Keratinocyte (primary cell): ENCODE measurements around the gene ZBTB11.

Source experiments
- CTCF ChIP-seq, 3 experiments: IDR thresholded peaks in 1 of 3; conservative IDR thresholded peaks in 1 of 3; optimal IDR thresholded peaks in 1 of 3; 2 replicates in 2 of 3; 3 replicates in 1 of 3; pipeline versions ENCODE3 to v1.5.1; 2011; ENCODE audit warnings: low read length in 3 of 3, mild to moderate bottlenecking in 3 of 3, moderate library complexity in 2 of 3, control low read depth in 1 of 3, inconsistent platforms in 1 of 3; ENCODE audit not compliant: insufficient read depth in 2 of 3; ENCODE audit errors: extremely low read depth in 1 of 3
- EZH2 ChIP-seq: IDR thresholded peaks from one replicate; pipeline ENCODE4 v1.6.1; 2012; ENCODE audit warnings: inconsistent platforms, mild to moderate bottlenecking, low read length, moderate library complexity

DNA sequence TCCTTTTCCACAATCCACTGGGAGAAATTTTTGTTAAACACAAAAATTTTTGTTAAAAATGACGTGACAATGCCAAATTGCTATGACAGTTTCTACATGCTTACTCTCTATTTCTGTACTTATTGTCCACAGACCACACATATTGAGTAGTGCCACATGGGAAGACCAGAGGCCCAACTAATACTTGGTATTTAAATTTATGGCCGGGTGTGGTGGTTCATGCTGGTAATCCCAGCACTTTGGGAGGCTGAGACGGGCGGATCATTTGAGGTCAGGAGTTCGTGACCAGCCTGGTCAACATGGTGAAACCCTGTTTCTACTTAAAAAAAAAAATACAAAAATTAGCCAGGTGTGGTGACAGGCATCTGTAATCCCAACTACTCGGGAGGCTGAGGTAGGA lies 20.3 kb downstream of the ZBTB11 start:
- TF ChIP-seq CTCF (optimal IDR thresholded peaks at IDR 0.05 in 1 of 3, IDR thresholded peaks at IDR 0.05 in 1 of 3, conservative IDR thresholded peaks at IDR 0.05 in 1 of 3; ENCODE audit: extremely low read depth in 1 of 3, insufficient read depth in 2 of 3, low read length in 3 of 3), result no peak
- no peak for TF ChIP-seq EZH2
